Gastroesophageal sphincter (tissue), 3 donors: Measurements from ENCODE around the gene IL9R.

Source experiments
- CTCF ChIP-seq, 4 experiments: fragments of 200-600 bp in 2 of 4; fragments of 450-650 bp in 2 of 4; sonication (generic) in 1 of 4; IDR thresholded peaks; one replicate each; pipeline ENCODE4 v1.5.1; 2017 to 2019; ENCODE audit warnings: antibody characterized with exemption in 4 of 4, mild to moderate bottlenecking in 2 of 4, moderate library complexity in 2 of 4
- POLR2A ChIP-seq, 2 donors: fragments of 450-650 bp; IDR thresholded peaks; one replicate each; pipeline ENCODE4 v1.6.1; 2017; ENCODE audit warnings: antibody characterized with exemption in 2 of 2, mild to moderate bottlenecking in 2 of 2, moderate library complexity in 1 of 2

GRCh38 chrX:155959018-155959587 lies 38.4 kb upstream of the IL9R start:
- TF ChIP-seq CTCF (IDR thresholded peaks at IDR 0.05) (no peak), POLR2A (IDR thresholded peaks at IDR 0.05) (no peak)
